Measurements from ENCODE around the gene FAM20B. TPM values are rescaled to one million over a fixed set of nuclear protein-coding genes. Genes with fewer than 3 reads are reported as not detected.

FAM20B gene
- total and polyA plus RNA-seq, 2 of the 13 experiments (the other 11 are each of a cell fraction or from before 2014, with no cell fraction given), result 13.8 to 26.9 TPM

DNA sequence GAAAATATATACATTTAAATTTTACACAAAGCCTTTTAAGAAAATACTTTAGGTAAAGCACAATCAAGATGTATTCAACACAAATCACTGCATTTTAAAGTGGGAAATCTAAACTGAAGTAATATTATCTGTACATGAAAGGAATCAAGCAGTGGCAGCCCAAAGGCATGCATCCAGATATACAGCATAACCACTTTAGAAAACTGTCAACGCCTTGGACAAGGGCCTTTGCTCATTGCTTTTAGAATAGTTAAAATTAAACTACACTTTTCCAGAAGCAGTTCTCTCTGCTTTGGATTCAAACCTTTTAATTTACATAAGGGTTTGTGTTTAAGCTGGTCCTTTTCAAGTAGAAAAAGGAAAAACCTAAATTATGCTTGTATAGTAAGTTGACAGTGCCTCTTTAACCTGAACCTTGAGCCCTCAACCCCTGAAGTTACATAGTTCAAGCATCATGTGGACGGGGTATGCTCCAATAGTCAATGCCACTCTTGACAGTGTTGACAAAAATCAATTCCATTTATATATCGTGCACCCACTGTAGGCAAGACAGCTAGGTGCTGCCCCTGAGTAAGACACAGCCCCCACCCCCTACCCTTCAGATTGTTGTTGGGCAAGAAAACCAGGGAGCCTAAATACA lies 79.0 kb downstream of the FAM20B start (continued):
- TF ChIP-seq ZBTB49 (CRISPR knock-in tag; IDR thresholded peaks at IDR 0.05; ENCODE audit: borderline replicate concordance) (no peak), ZNF879 (CRISPR knock-in tag; IDR thresholded peaks at IDR 0.05) (no peak), MTERF4 (CRISPR knock-in tag; IDR thresholded peaks at IDR 0.05) (no peak), ZNF335 (CRISPR knock-in tag; IDR thresholded peaks at IDR 0.05) (peak; percentile 7; the same call in 1 of the 2 replicates), ZNF720 (CRISPR knock-in tag; IDR thresholded peaks at IDR 0.05) (no peak), ZNF570 (CRISPR knock-in tag; IDR thresholded peaks at IDR 0.05; ENCODE audit: borderline replicate concordance) (no peak), SPEN (CRISPR knock-in tag; IDR thresholded peaks at IDR 0.05; ENCODE audit: low read depth) (peak; percentile 73; the same call in 1 of the 2 replicates), PCBP2 (optimal IDR thresholded peaks at IDR 0.05; ENCODE audit: low read depth, low read length, poor library complexity, severe bottlenecking) (no peak), ZNF17 (CRISPR knock-in tag; IDR thresholded peaks at IDR 0.05) (no peak), ZNF567 (CRISPR knock-in tag; IDR thresholded peaks at IDR 0.05; ENCODE audit: borderline replicate concordance) (no peak), NFYB (CRISPR knock-in tag; IDR thresholded peaks at IDR 0.05) (0 out of 2 replicates have a peak, but pooled peaks have one; percentile 31), ZNF354B (CRISPR knock-in tag; IDR thresholded peaks at IDR 0.05) (no peak), FOXM1 (CRISPR knock-in tag; IDR thresholded peaks at IDR 0.05) (no peak), GATA4 (IDR thresholded peaks at IDR 0.05; ENCODE audit: borderline replicate concordance, low read depth) (0 out of 2 replicates have a peak, but pooled peaks have one; percentile 23), AHR (CRISPR knock-in tag; IDR thresholded peaks at IDR 0.05) (no peak), ZNF232 (CRISPR knock-in tag; IDR thresholded peaks at IDR 0.05; ENCODE audit: borderline replicate concordance) (no peak), SMAD3 (CRISPR knock-in tag; IDR thresholded peaks at IDR 0.05) (0 out of 2 replicates have a peak, but pooled peaks have one; percentile 73), NFE2 (CRISPR knock-in tag; IDR thresholded peaks at IDR 0.05) (no peak), HMG20A (CRISPR knock-in tag; IDR thresholded peaks at IDR 0.05; ENCODE audit: borderline replicate concordance) (peak; percentile 95), NCOA2 (CRISPR knock-in tag; IDR thresholded peaks at IDR 0.05) (peak; percentile 95), NR1H2 (CRISPR knock-in tag; IDR thresholded peaks at IDR 0.05; ENCODE audit: borderline replicate concordance, low read depth) (no peak), PHB2 (IDR thresholded peaks at IDR 0.05; ENCODE audit: partially characterized antibody) (no peak), HNF1A (IDR thresholded peaks at IDR 0.05; ENCODE audit: low read depth) (peak; percentile 94), HNF1A (CRISPR knock-in tag; IDR thresholded peaks at IDR 0.05; ENCODE audit: borderline replicate concordance) (peak; percentile 93), SYNCRIP (IDR thresholded peaks at IDR 0.05; ENCODE audit: insufficient read depth, low read depth, low read length) (no peak)
